WTC11 (cell line): ENCODE measurements around the gene PCDHA1. TPM values are rescaled to one million over a fixed set of nuclear protein-coding genes. Genes with fewer than 3 reads are reported as not detected.
A peak's percentile ranks its signal among the peaks of the same experiment; 100 is the strongest.

Experiments
- ATAC-seq: fragments of 200-7000 bp; cut with Tn5 transposase; 2 replicates; pipeline ENCODE4 v1.10.0; 2021; ENCODE audit warnings: mild to moderate bottlenecking, moderate library complexity
- CTCF ChIA-PET: fragments of 300-600 bp; sonication (Branson Sonifier 250); formaldehyde crosslinking; loops from one replicate; lab custom pipeline; 2021; ENCODE audit warnings: antibody characterized with exemption; lab: Charles Lee
- POLR2A ChIA-PET: fragments of 350-600 bp; sonication (Branson Sonifier 250); formaldehyde crosslinking; loops from one replicate; lab custom pipeline; 2021; ENCODE audit warnings: antibody characterized with exemption; lab: Charles Lee
- DNase-seq: peaks from one replicate; pipeline ENCODE4 v3.0.0; 2021; ENCODE audit warnings: low spot score
- H3K27ac Mint-ChIP-seq: 2 replicates; pipeline ENCODE4 v1.8.0; 2021; ENCODE audit warnings: mixed read lengths
- H3K27me3 Mint-ChIP-seq: 2 replicates; pipeline ENCODE4 v1.8.0; 2021; ENCODE audit warnings: low read depth, mild to moderate bottlenecking, moderate library complexity, mixed read lengths
- H3K36me3 Mint-ChIP-seq: 2 replicates; pipeline ENCODE4 v1.8.0; 2021; ENCODE audit warnings: mixed read lengths
- H3K4me1 Mint-ChIP-seq: 2 replicates; pipeline ENCODE4 v1.8.0; 2022; ENCODE audit warnings: mixed read lengths
- H3K4me3 Mint-ChIP-seq: 2 replicates; pipeline ENCODE4 v1.8.0; 2021; ENCODE audit warnings: mild to moderate bottlenecking, moderate library complexity, mixed read lengths
- H3K9me3 Mint-ChIP-seq: 2 replicates; pipeline ENCODE4 v1.8.0; 2021; ENCODE audit warnings: mixed read lengths
- CBFB ChIP-seq: sonication (generic); formaldehyde crosslinking; IDR thresholded peaks from 2 replicates; pipeline ENCODE4 v1.8.1; 2022; ENCODE audit warnings: mild to moderate bottlenecking, low read depth, missing genetic modification reagents
- CREB1 ChIP-seq: sonication (generic); formaldehyde crosslinking; IDR thresholded peaks from 2 replicates; pipeline ENCODE4 v1.8.0; 2023; ENCODE audit warnings: mild to moderate bottlenecking, missing genetic modification reagents
- E2F5 ChIP-seq: sonication (generic); formaldehyde crosslinking; IDR thresholded peaks from 2 replicates; pipeline ENCODE4 v1.8.1; 2022; ENCODE audit warnings: mild to moderate bottlenecking, moderate library complexity, missing genetic modification reagents
- FOXK1 ChIP-seq: sonication (generic); formaldehyde crosslinking; IDR thresholded peaks from 2 replicates; pipeline ENCODE4 v1.8.0; 2022; ENCODE audit warnings: mild to moderate bottlenecking, moderate library complexity, missing genetic modification reagents
- GABPB1 ChIP-seq: sonication (generic); formaldehyde crosslinking; IDR thresholded peaks from 2 replicates; pipeline ENCODE4 v1.8.1; 2023; ENCODE audit warnings: mild to moderate bottlenecking, missing genetic modification reagents
- HMGA2 ChIP-seq: fragments of 250-450 bp; sonication (Bioruptor Pico); IDR thresholded peaks from 2 replicates; pipeline ENCODE4 v1.4.0; 2021; ENCODE audit warnings: mild to moderate bottlenecking, moderate library complexity
- HMGXB4 ChIP-seq: sonication (generic); formaldehyde crosslinking; IDR thresholded peaks from 2 replicates; pipeline ENCODE4 v1.8.1; 2023; ENCODE audit warnings: mild to moderate bottlenecking, moderate library complexity, missing genetic modification reagents
- MAX ChIP-seq: sonication (generic); formaldehyde crosslinking; IDR thresholded peaks from 2 replicates; pipeline ENCODE4 v1.8.0; 2022; ENCODE audit warnings: mild to moderate bottlenecking, missing genetic modification reagents
- OVOL2 ChIP-seq: fragments of 250-450 bp; sonication (Bioruptor Pico); IDR thresholded peaks from 2 replicates; pipeline ENCODE4 v1.9.0; 2021; ENCODE audit warnings: mild to moderate bottlenecking, borderline replicate concordance
- PRRX2 ChIP-seq: fragments of 250-450 bp; sonication (Bioruptor Pico); IDR thresholded peaks from 2 replicates; pipeline ENCODE4 v1.8.0; 2021; ENCODE audit warnings: mild to moderate bottlenecking
- SOX15 ChIP-seq: fragments of 250-450 bp; sonication (Bioruptor Pico); IDR thresholded peaks from 2 replicates; pipeline ENCODE4 v1.9.0; 2021; ENCODE audit warnings: mild to moderate bottlenecking
- SP1 ChIP-seq: sonication (generic); formaldehyde crosslinking; conservative IDR thresholded peaks from 2 replicates; pipeline ENCODE4 v1.8.1; 2022; ENCODE audit warnings: missing genetic modification reagents
- TP53 ChIP-seq: sonication (generic); formaldehyde crosslinking; IDR thresholded peaks from 2 replicates; pipeline ENCODE4 v1.8.1; 2023; ENCODE audit warnings: mild to moderate bottlenecking, missing genetic modification reagents
- ZMAT4 ChIP-seq: fragments of 250-450 bp; sonication (Bioruptor Pico); IDR thresholded peaks from 2 replicates; pipeline ENCODE4 v1.9.0; 2021; ENCODE audit warnings: mild to moderate bottlenecking
- ZNF512 ChIP-seq: sonication (generic); formaldehyde crosslinking; IDR thresholded peaks from 2 replicates; pipeline ENCODE4 v1.8.1; 2022; ENCODE audit warnings: missing genetic modification reagents, borderline replicate concordance
- ZNF532 ChIP-seq: fragments of 250-450 bp; sonication (Bioruptor Pico); IDR thresholded peaks from 2 replicates; pipeline ENCODE4 v1.9.0; 2021; ENCODE audit warnings: mild to moderate bottlenecking, borderline replicate concordance
- ZNF671 ChIP-seq: fragments of 250-450 bp; sonication (Bioruptor Pico); IDR thresholded peaks from 2 replicates; pipeline ENCODE4 v1.8.0; 2021; ENCODE audit warnings: mild to moderate bottlenecking
- total RNA-seq: library from RNA; stranded (reverse); gene quantifications from 3 replicates; pipeline ENCODE4 v1.2.3, GENCODE V29; 2021

PCDHA1 gene
- total RNA-seq, 1 experiment from 2014 or later = 2.4 TPM

GRCh38 chr5:140964356-140964755 lies 178.4 kb downstream of the PCDHA1 start (continued):
- no peak for TF ChIP-seq FOXK1 (CRISPR knock-in tag)
- no peak for TF ChIP-seq CREB1
- no peak for TF ChIP-seq ZNF671 (CRISPR knock-in tag)
- TF ChIP-seq ZNF512 (CRISPR knock-in tag) = no peak
- no peak for TF ChIP-seq CBFB (CRISPR knock-in tag)
- TF ChIP-seq HMGA2 (CRISPR knock-in tag) = no peak
- no peak for TF ChIP-seq OVOL2 (CRISPR knock-in tag)
- TF ChIP-seq TP53 (CRISPR knock-in tag) = no peak

- peak overlapping the region; percentile 92 for H3K4me3 Mint-ChIP-seq
- DNase-seq = no peak
- H3K9me3 Mint-ChIP-seq = no peaks in the 10 kb centered on the region
- CTCF ChIA-PET = interaction anchor here (1.4 to 3.8 kb wide), 16 partner anchors 19 to 129 kb away, joined by 3 to 79 read pairs (median 11); partner anchors contain the start of genes PCDHA10, PCDHA11, PCDHA12 and PCDHA8
- no peaks in the 10 kb centered on the region for H3K36me3 Mint-ChIP-seq
- POLR2A ChIA-PET = interaction anchor here (2.1 to 2.5 kb wide), 4 partner anchors 20 to 75 kb away, joined by 13 to 30 read pairs (median 20); partner anchors contain the start of gene PCDHAC1
- peak; percentile 18 for ATAC-seq
- H3K27me3 Mint-ChIP-seq = peaks cover 21% of the 10 kb centered on the region
- peak overlapping the region; percentile 51; the same call in 1 of the 2 replicates for H3K27ac Mint-ChIP-seq
- H3K4me1 Mint-ChIP-seq = peaks cover 45% of the 10 kb centered on the region
- no peak for TF ChIP-seq ZNF532 (CRISPR knock-in tag)
- TF ChIP-seq ZMAT4 (CRISPR knock-in tag) = no peak
- TF ChIP-seq E2F5 (CRISPR knock-in tag) = 0 out of 2 replicates have a peak, but pooled peaks have one; percentile 9
These were observed 180.0 kb downstream of the PCDHA1 start for GRCh38 chr5:140965905-140966292.

- POLR2A ChIA-PET = interaction anchor here (0.8 to 2.5 kb wide), 5 partner anchors 19 to 98 kb away, joined by 3 to 30 read pairs (median 20); partner anchors contain the start of genes PCDHA11 and PCDHAC1
- Mint-ChIP-seq H3K27me3 (peaks cover 21% of the 10 kb centered on the region), H3K9me3 (no peaks in the 10 kb centered on the region), H3K27ac (peak within 1 kb of the TSS; percentile 51; the same call in 1 of the 2 replicates), H3K4me3 (peak within 1 kb of the TSS; percentile 92), H3K4me1 (peaks cover 50% of the 10 kb centered on the region), H3K36me3 (no peaks in the 10 kb centered on the region)
- ATAC-seq (peak; percentile 77), DNase-seq (peak; percentile 78)
- CTCF ChIA-PET = interaction anchor here (0.6 to 3.8 kb wide), 23 partner anchors 11 to 180 kb away, joined by 3 to 79 read pairs (median 6); partner anchors contain the start of genes PCDHA1, PCDHA10, PCDHA11 and PCDHA12
- TF ChIP-seq GABPB1 (CRISPR knock-in tag) (no peak), SOX15 (CRISPR knock-in tag) (no peak), HMGXB4 (CRISPR knock-in tag) (peak; percentile 56), SP1 (CRISPR knock-in tag) (peak; percentile 71), ZNF532 (CRISPR knock-in tag) (no peak), MAX (CRISPR knock-in tag) (peak; percentile 75), PRRX2 (CRISPR knock-in tag) (no peak)
These were observed 180.6 kb downstream of the PCDHA1 start, which contains the start of gene PCDHAC2 for GRCh38 chr5:140966293-140967225. PCDHAC2 (plus strand) TSS chr5:140966476; CDS start chr5:140966767, 291 bp downstream.
